Measurements from ENCODE around the gene CCBE1. TPM values are rescaled to one million over a fixed set of nuclear protein-coding genes. Genes with fewer than 3 reads are reported as not detected.

Gene CCBE1
- total RNA-seq, 1 experiment from 2014 or later = 28.9 TPM

- DNase-seq (ENCODE audit: unreplicated experiment) = no peak
- CTCF ChIA-PET = no interaction called here
- no TSS peak for BruUV-seq (replicated peaks)
- Mint-ChIP-seq H3K27ac (ENCODE audit: low read depth, unreplicated experiment) (no peak overlapping the region), H3K36me3 (ENCODE audit: insufficient read depth, unreplicated experiment) (no peaks in the 10 kb centered on the region), H3K9me3 (ENCODE audit: unreplicated experiment) (no peaks in the 10 kb centered on the region), H3K27me3 (ENCODE audit: insufficient read depth, unreplicated experiment) (no peaks in the 10 kb centered on the region), H3K4me1 (ENCODE audit: insufficient read depth, unreplicated experiment) (peaks cover 7% of the 10 kb centered on the region), H3K4me3 (ENCODE audit: unreplicated experiment) (no peak overlapping the region)
- intact Hi-C loops (cut with micrococcal nuclease) = no loop called here
- POLR2A ChIA-PET = no interaction called here
- no peak for TF ChIP-seq CTCF (IDR thresholded peaks at IDR 0.05; ENCODE audit: unreplicated experiment)
Measured at GRCh38 chr18:59564561-59564960, 132.7 kb downstream of the CCBE1 start.

- H3K4me1 Mint-ChIP-seq (ENCODE audit: insufficient read depth, unreplicated experiment) = peaks cover 7% of the 10 kb centered on the region
- no peak overlapping the region for H3K27ac Mint-ChIP-seq (ENCODE audit: low read depth, unreplicated experiment)
Measured at GRCh38 chr18:59563176-59563785, 133.9 kb downstream of the CCBE1 start.

GRCh38 chr18:59562751-59563150, 134.5 kb downstream of the CCBE1 start:
- H3K36me3 Mint-ChIP-seq (ENCODE audit: insufficient read depth, unreplicated experiment) = no peaks in the 10 kb centered on the region
- H3K4me3 Mint-ChIP-seq (ENCODE audit: unreplicated experiment) = no peak overlapping the region
- DNase-seq (ENCODE audit: unreplicated experiment) = no peak
- peaks cover 4% of the 10 kb centered on the region for H3K9me3 Mint-ChIP-seq (ENCODE audit: unreplicated experiment)
- H3K4me1 Mint-ChIP-seq (ENCODE audit: insufficient read depth, unreplicated experiment) = peaks cover 7% of the 10 kb centered on the region
- no peak for TF ChIP-seq CTCF (IDR thresholded peaks at IDR 0.05; ENCODE audit: unreplicated experiment)
- H3K27ac Mint-ChIP-seq (ENCODE audit: low read depth, unreplicated experiment) = no peak overlapping the region
- intact Hi-C loops (cut with micrococcal nuclease) = no loop called here
- ChIA-PET POLR2A (no interaction called here), CTCF (no interaction called here)
- no TSS peak for BruUV-seq (replicated peaks)
- no peaks in the 10 kb centered on the region for H3K27me3 Mint-ChIP-seq (ENCODE audit: insufficient read depth, unreplicated experiment)

More at GRCh38 chr18:59563176-59563785, 133.9 kb downstream of the CCBE1 start:
- CTCF ChIA-PET = no interaction called here
- POLR2A ChIA-PET = no interaction called here
- BruUV-seq (replicated peaks) = no TSS peak
- DNase-seq (ENCODE audit: unreplicated experiment) = no peak
- H3K4me3 Mint-ChIP-seq (ENCODE audit: unreplicated experiment) = no peak overlapping the region
- intact Hi-C loops (cut with micrococcal nuclease) = no loop called here
- H3K27me3 Mint-ChIP-seq (ENCODE audit: insufficient read depth, unreplicated experiment) = no peaks in the 10 kb centered on the region
- TF ChIP-seq CTCF (IDR thresholded peaks at IDR 0.05; ENCODE audit: unreplicated experiment) = no peak
- no peaks in the 10 kb centered on the region for H3K36me3 Mint-ChIP-seq (ENCODE audit: insufficient read depth, unreplicated experiment)
- H3K9me3 Mint-ChIP-seq (ENCODE audit: unreplicated experiment) = no peaks in the 10 kb centered on the region

- H3K27ac Mint-ChIP-seq (ENCODE audit: low read depth, unreplicated experiment) = no peak overlapping the region
- POLR2A ChIA-PET = interaction anchor here (0.8 to 1.0 kb wide), 2 partner anchors 12 to 77 kb away, joined by 3 read pairs; no protein-coding TSS in a partner anchor
- intact Hi-C loops (cut with micrococcal nuclease) = no loop called here
- BruUV-seq (replicated peaks) = no TSS peak
- DNase-seq (ENCODE audit: unreplicated experiment) = no peak
- H3K9me3 Mint-ChIP-seq (ENCODE audit: unreplicated experiment) = peaks cover 6% of the 10 kb centered on the region
- no peaks in the 10 kb centered on the region for H3K27me3 Mint-ChIP-seq (ENCODE audit: insufficient read depth, unreplicated experiment)
- TF ChIP-seq CTCF (IDR thresholded peaks at IDR 0.05; ENCODE audit: unreplicated experiment) = no peak
- CTCF ChIA-PET = interaction anchor here (0.6 kb wide), 3 partner anchors 10 to 388 kb away, joined by 3 read pairs; no protein-coding TSS in a partner anchor
- no peaks in the 10 kb centered on the region for H3K36me3 Mint-ChIP-seq (ENCODE audit: insufficient read depth, unreplicated experiment)
- peaks cover 7% of the 10 kb centered on the region for H3K4me1 Mint-ChIP-seq (ENCODE audit: insufficient read depth, unreplicated experiment)
- no peak overlapping the region for H3K4me3 Mint-ChIP-seq (ENCODE audit: unreplicated experiment)
Measured at GRCh38 chr18:59561612-59562011, 135.6 kb downstream of the CCBE1 start.
